ENCODE measurements around the gene ZBTB49. TPM values are rescaled to one million over a fixed set of nuclear protein-coding genes. Genes with fewer than 3 reads are reported as not detected.

Gene ZBTB49
- total and polyA plus RNA-seq, 2 of the 13 experiments (the other 11 are each of a cell fraction or from before 2014, with no cell fraction given), result 3.3 to 4.3 TPM

GRCh38 chr4:4355302-4355701 is 65.3 kb downstream of the ZBTB49 start:
- TF ChIP-seq DBP (CRISPR knock-in tag; IDR thresholded peaks at IDR 0.05; ENCODE audit: not compliant biosample characterization) (no peak), BRCA1 (CRISPR knock-in tag; IDR thresholded peaks at IDR 0.05) (no peak), DNMT1 (CRISPR knock-in tag; IDR thresholded peaks at IDR 0.05) (no peak), STAG1 (CRISPR knock-in tag; IDR thresholded peaks at IDR 0.05) (no peak), ZNF329 (CRISPR knock-in tag; IDR thresholded peaks at IDR 0.05; ENCODE audit: low read depth) (no peak), RXRA (CRISPR knock-in tag; IDR thresholded peaks at IDR 0.05) (no peak), SIN3A (IDR thresholded peaks at IDR 0.05; ENCODE audit: borderline replicate concordance, low read depth, low read length) (no peak), KLF15 (CRISPR knock-in tag; IDR thresholded peaks at IDR 0.05; ENCODE audit: borderline replicate concordance) (no peak), ZNF547 (CRISPR knock-in tag; IDR thresholded peaks at IDR 0.05) (no peak), GATAD2A (CRISPR knock-in tag; IDR thresholded peaks at IDR 0.05) (no peak), HNRNPLL (IDR thresholded peaks at IDR 0.05; ENCODE audit: low read depth, low read length, poor library complexity, severe bottlenecking) (no peak), ZFP91 (CRISPR knock-in tag; IDR thresholded peaks at IDR 0.05; ENCODE audit: borderline replicate concordance) (no peak), NFE2L1 (CRISPR knock-in tag; IDR thresholded peaks at IDR 0.05; ENCODE audit: borderline replicate concordance) (no peak), ZNF569 (CRISPR knock-in tag; IDR thresholded peaks at IDR 0.05; ENCODE audit: borderline replicate concordance) (no peak), NFKBIZ (CRISPR knock-in tag; IDR thresholded peaks at IDR 0.05) (no peak), ZSCAN20 (CRISPR knock-in tag; IDR thresholded peaks at IDR 0.05; ENCODE audit: borderline replicate concordance) (no peak), RAD21 (CRISPR knock-in tag; IDR thresholded peaks at IDR 0.05) (no peak), NR1H2 (CRISPR knock-in tag; IDR thresholded peaks at IDR 0.05; ENCODE audit: borderline replicate concordance, low read depth) (no peak)
- TF ChIP-seq, protein P1, sequence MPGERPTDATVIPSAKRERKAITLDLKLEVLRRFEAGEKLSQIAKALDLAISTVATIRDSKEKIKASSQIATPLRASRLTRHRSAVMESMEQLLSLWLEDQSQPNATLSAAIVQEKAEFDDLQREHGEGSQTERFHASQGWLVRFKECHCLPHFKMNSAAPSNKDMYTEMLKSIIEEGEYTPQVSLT (CRISPR knock-in tag; IDR thresholded peaks at IDR 0.05; ENCODE audit: borderline replicate concordance, low read depth), result no peak
- H4K20me1 ChIP-seq (ENCODE audit: insufficient read depth, low read length), result no peaks in the 10 kb centered on the region; the same call in 1 of the 2 replicates
- ATAC-seq, result no peak
- BruUV-seq (replicated peaks), result no TSS peak
- WGBS (ENCODE audit: low lambda C conversion rate), result 0% methylated on average over 1 of the region's 1 CpG
- no peaks in the 10 kb centered on the region for H3K9me3 ChIP-seq (ENCODE audit: low read length)
- intact Hi-C loops (cut with micrococcal nuclease; ENCODE audit: unreplicated experiment), result no loop called here
- POLR2A ChIA-PET, result no interaction called here
- CTCF ChIA-PET (ENCODE audit: low intra/inter-chr PET ratio, low total read pairs), result no interaction called here
- H3K79me2 ChIP-seq (ENCODE audit: insufficient read depth, low read length), result no peaks in the 10 kb centered on the region
- no peak overlapping the region for H3K4me2 ChIP-seq (ENCODE audit: low read depth, low read length)
- H2AFZ ChIP-seq (ENCODE audit: low read length), result no peak overlapping the region
- H3K27ac ChIP-seq (ENCODE audit: extremely low read length, insufficient read depth, low read length), result no peak overlapping the region
- no peak overlapping the region for H3K4me3 ChIP-seq (replicated peaks in 1 of 3; ENCODE audit: insufficient read depth in 1 of 3, low read depth in 2 of 3, low read length in 3 of 3)
- DNase-seq (ENCODE audit: low spot score), result no peak
- no peak overlapping the region for H3K9ac ChIP-seq (ENCODE audit: insufficient read depth, low read depth, low read length)
- H3K36me3 ChIP-seq (replicated peaks in 1 of 2; ENCODE audit: control insufficient read depth in 1 of 2, insufficient read depth in 2 of 2, low read length in 2 of 2), result no peaks in the 10 kb centered on the region
- H3K4me1 ChIP-seq (ENCODE audit: insufficient read depth, low read length), result no peaks in the 10 kb centered on the region
- in situ Hi-C loops (cut with HindIII; ENCODE audit: extremely low pct_ligation_motif_present, low pct_unique_long_range_greater_than_20kb), result no loop called here
- no peak for FAIRE-seq
- peaks cover 3 to 36% of the 10 kb centered on the region in 2 experiments; a peak in 3 of 5 replicates for H3K27me3 ChIP-seq (ENCODE audit: control insufficient read depth in 1 of 2, insufficient read depth in 2 of 2, low read length in 2 of 2)
